Measurements from ENCODE around the gene B3GALNT2. TPM values are rescaled to one million over a fixed set of nuclear protein-coding genes. Genes with fewer than 3 reads are reported as not detected.

The B3GALNT2 gene
- total and polyA plus RNA-seq, 2 of the 4 experiments (the other 2 are of a cell fraction), result 11.0 to 32.8 TPM

- in situ Hi-C loops (cut with MboI; ENCODE audit: low sequenced_read_pairs), result loop anchor here (5.0 to 10.0 kb wide), 2 partner anchors 163 to 310 kb away; no protein-coding TSS in a partner anchor
Observed at GRCh38 chr1:235415008-235415904, 89.0 kb downstream of the B3GALNT2 start.

More at GRCh38 chr1:235415008-235415904, 89.0 kb downstream of the B3GALNT2 start:
- no peak overlapping the region for H4K5ac ChIP-seq (ENCODE audit: low read depth, low read length)
- no peak overlapping the region for H2BK20ac ChIP-seq (ENCODE audit: low read depth, low read length)
- no peak overlapping the region for H3K4me2 ChIP-seq (ENCODE audit: low read depth, low read length)
- no peak overlapping the region for H3K27ac ChIP-seq (ENCODE audit: insufficient read depth, low read length)
- H2AFZ ChIP-seq (replicated peaks; ENCODE audit: low read length, poor library complexity), result no peak overlapping the region
- H3K4me1 ChIP-seq (ENCODE audit: control insufficient read depth, insufficient read depth, low read length), result peaks cover 4% of the 10 kb centered on the region; the same call in 1 of the 2 replicates
- H2AK5ac ChIP-seq (ENCODE audit: low read depth, low read length), result no peak overlapping the region
- H2BK120ac ChIP-seq (ENCODE audit: low read depth, low read length), result no peak overlapping the region
- no peak overlapping the region for H3K4me3 ChIP-seq (ENCODE audit: insufficient read depth, low read depth, low read length)
- no peak overlapping the region for H2BK5ac ChIP-seq (ENCODE audit: low read depth, low read length, poor library complexity, severe bottlenecking)
- H3K79me1 ChIP-seq (ENCODE audit: low read depth in 1 of 2, low read length in 2 of 2), result peaks cover 7 to 42% of the 10 kb centered on the region in 2 experiments; a peak in 3 of 4 replicates
- CTCF ChIA-PET, result interaction anchor here (0.5 to 2.4 kb wide), 13 partner anchors 10 to 793 kb away, joined by 3 to 8 read pairs (median 3); partner anchors contain the start of gene TBCE
- H3K36me3 ChIP-seq (ENCODE audit: control insufficient read depth, insufficient read depth, low read length), result peaks cover 3% of the 10 kb centered on the region; the same call in 1 of the 2 replicates
- H4K8ac ChIP-seq (ENCODE audit: low read depth in 2 of 2, low read length in 2 of 2), result no peak overlapping the region
- no TSS peak for BruUV-seq (replicated peaks)
- no peak overlapping the region for H3K18ac ChIP-seq (ENCODE audit: low read depth, low read length)
- no peaks in the 10 kb centered on the region for H3K27me3 ChIP-seq (ENCODE audit: control insufficient read depth, insufficient read depth, low read length)
- H3K4ac ChIP-seq (ENCODE audit: low read depth, low read length), result no peak overlapping the region
- no peak overlapping the region for H3K23ac ChIP-seq (ENCODE audit: low read depth, low read length)
- TF ChIP-seq CTCF (conservative IDR thresholded peaks at IDR 0.05; ENCODE audit: low read depth, low read length), result peak; percentile 77
- peak; percentile 73 for TF ChIP-seq RAD21 (IDR thresholded peaks at IDR 0.05; ENCODE audit: low read length)
- peak; percentile 86 for TF ChIP-seq SMC3 (IDR thresholded peaks at IDR 0.05; ENCODE audit: low read depth, low read length)
- TF ChIP-seq MAFK (IDR thresholded peaks at IDR 0.05; ENCODE audit: low read depth, low read length), result no peak
- TF ChIP-seq RFX5 (IDR thresholded peaks at IDR 0.05; ENCODE audit: low read depth, low read length), result no peak
- no peak for TF ChIP-seq USF2 (IDR thresholded peaks at IDR 0.05; ENCODE audit: low read depth, low read length)
- no peak for TF ChIP-seq POLR2A (IDR thresholded peaks at IDR 0.05; ENCODE audit: low read depth, low read length)
- TF ChIP-seq FOS (IDR thresholded peaks at IDR 0.05; ENCODE audit: low read depth, low read length), result no peak
- no peak overlapping the region for H3K9ac ChIP-seq (ENCODE audit: low read depth, low read length)
- H3K9me1 ChIP-seq (ENCODE audit: insufficient read depth, low read length), result peaks cover 5% of the 10 kb centered on the region; the same call in 1 of the 2 replicates
- POLR2A ChIA-PET (ENCODE audit: unreplicated experiment), result no interaction called here
- H2BK15ac ChIP-seq (ENCODE audit: low read depth, low read length), result no peak overlapping the region
- no peak overlapping the region for H3K14ac ChIP-seq (replicated peaks; ENCODE audit: low read depth, low read length)
- peak; percentile 89 for ATAC-seq (ENCODE audit: low read depth)
- no peak overlapping the region for H2AK9ac ChIP-seq (replicated peaks; ENCODE audit: low read depth, low read length, poor library complexity)
- intact Hi-C loops (cut with micrococcal nuclease) (loop anchor here (1.0 to 5.0 kb wide), 4 partner anchors 48 to 253 kb away; partner anchors contain the start of genes RBM34 and TBCE), dilution Hi-C loops (cut with HindIII; ENCODE audit: low sequenced_read_pairs, unreplicated experiment) (no loop called here)
- H4K20me1 ChIP-seq (ENCODE audit: insufficient read depth, low read length), result peaks cover 3% of the 10 kb centered on the region; the same call in 1 of the 2 replicates
- H4K91ac ChIP-seq (ENCODE audit: insufficient read depth, low read depth, low read length), result no peak overlapping the region
- no peaks in the 10 kb centered on the region for H3K9me3 ChIP-seq (ENCODE audit: control insufficient read depth, insufficient read depth, low read length)
- no peak overlapping the region for H3K56ac ChIP-seq (ENCODE audit: extremely low read depth, insufficient read depth, low read length)
- peak; percentile 85 for DNase-seq
- no CpG with 5 or more reads among the region's 7 CpGs for WGBS, 2 experiments (ENCODE audit: extremely low coverage in 2 of 2, insufficient read length in 1 of 2)

All from IMR-90 (cell line).